BJ (cell line): Measurements from ENCODE around the gene UBE2N. TPM values are rescaled to one million over a fixed set of nuclear protein-coding genes. Genes with fewer than 3 reads are reported as not detected.

Source experiments
- CTCF ChIA-PET: fragments of 350-600 bp; formaldehyde crosslinking; extraction: SDS; loops from one replicate; lab custom pipeline; 2021; ENCODE audit warnings: antibody characterized with exemption, inconsistent platforms; lab: Yijun Ruan, JAX
- POLR2A ChIA-PET: fragments of 300-600 bp; sonication (Branson Sonifier 250); formaldehyde crosslinking; extraction: SDS; loops from one replicate; lab custom pipeline; 2021; ENCODE audit warnings: antibody characterized with exemption; lab: Charles Lee
- DNase-seq: peaks from one replicate; pipeline ENCODE4 v3.0.0-alpha.2; 2011; ENCODE audit warnings: low read depth
- H3K27me3 ChIP-seq: 2 replicates; pipeline ENCODE4 v1.6.0; 2011; ENCODE audit warnings: low read length; ENCODE audit not compliant: control insufficient read depth, insufficient read depth
- H3K36me3 ChIP-seq: 2 replicates; pipeline ENCODE4 v1.5.1; 2011; ENCODE audit warnings: low read length; ENCODE audit not compliant: control insufficient read depth, insufficient read depth
- H3K4me3 ChIP-seq: 2 replicates; pipeline ENCODE4 v1.5.1; 2011; ENCODE audit warnings: low read depth, mild to moderate bottlenecking, control low read depth, low read length
- CTCF ChIP-seq: IDR thresholded peaks from 2 replicates; pipeline ENCODE4 v1.5.1; 2011; ENCODE audit warnings: low read depth, mild to moderate bottlenecking, control low read depth, inconsistent platforms, low read length, moderate library complexity; ENCODE audit not compliant: insufficient read depth
- polyA plus RNA-seq: library from polyadenylated mRNA; depleted of rRNA; stranded (reverse); fragments of >200 nt; gene quantifications from 2 replicates; pipeline ENCODE4 v1.2.3, GENCODE V29; 2011

Gene UBE2N
- polyA plus RNA-seq, 1 experiment, result 182 TPM

DNA sequence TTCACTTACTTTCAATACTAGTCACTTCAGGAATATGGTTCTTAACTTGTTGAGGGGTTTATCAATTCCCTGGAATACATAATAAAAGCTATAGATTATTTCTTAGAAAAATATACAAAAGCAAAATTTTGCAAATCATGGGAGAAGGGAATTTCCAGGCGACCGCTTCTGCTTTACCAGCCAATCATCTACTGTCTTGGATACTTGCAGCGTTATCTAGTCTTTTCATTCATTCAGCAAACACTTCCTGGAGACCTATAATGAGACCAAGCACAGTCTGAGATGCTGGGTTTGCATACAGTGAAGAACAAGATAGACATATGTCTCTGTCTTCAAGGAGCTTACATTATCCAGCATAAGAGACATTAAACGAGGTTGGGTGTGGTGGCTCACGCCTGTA, 24.1 kb upstream of the UBE2N start:
- CTCF ChIA-PET, result no interaction called here
- no peak for TF ChIP-seq CTCF
- no peak for DNase-seq
- Histone ChIP-seq H3K36me3 (no peaks in the 10 kb centered on the region), H3K27me3 (no peaks in the 10 kb centered on the region), H3K4me3 (no peak overlapping the region)
- POLR2A ChIA-PET, result no interaction called here

DNA sequence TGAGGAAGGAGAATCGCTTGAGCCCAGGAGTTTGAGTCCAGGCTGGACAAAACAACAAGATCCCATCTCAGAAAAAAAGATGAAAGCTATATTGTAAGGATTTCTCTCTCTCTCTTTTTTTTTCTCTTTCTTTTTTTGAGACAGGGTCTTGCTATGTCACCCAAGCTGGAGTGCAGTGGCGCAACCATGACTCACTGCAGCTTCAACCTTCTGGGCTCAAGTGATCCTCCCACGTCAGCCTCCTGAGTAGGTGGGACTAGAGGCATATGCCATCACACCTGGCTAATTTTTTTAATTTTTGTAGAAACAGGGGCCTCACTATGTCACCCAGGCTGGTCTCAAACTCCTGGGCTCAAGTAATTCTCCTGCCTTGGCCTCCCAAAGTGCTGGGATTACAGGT, 19.8 kb upstream of the UBE2N start:
- POLR2A ChIA-PET, result no interaction called here

DNA sequence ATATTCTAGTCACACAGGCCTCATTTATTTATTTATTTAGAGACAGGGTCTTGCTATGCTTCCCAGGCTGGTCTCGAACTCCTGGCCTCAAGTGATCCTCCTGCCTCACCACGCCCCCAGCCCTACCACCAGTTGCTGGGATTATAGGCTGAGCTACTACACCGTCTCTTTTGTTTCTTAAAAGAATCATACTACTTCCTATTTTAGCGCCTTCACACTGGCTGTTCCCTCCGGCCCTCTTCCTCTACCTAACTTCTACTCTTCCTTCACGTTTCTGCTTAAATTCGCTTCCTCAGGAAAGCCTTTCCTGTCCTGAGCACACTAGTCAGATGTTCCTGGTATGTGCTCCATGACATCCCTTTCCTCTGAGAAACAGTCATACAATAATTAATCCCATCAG, 19.2 kb upstream of the UBE2N start:
- Histone ChIP-seq H3K36me3 (no peaks in the 10 kb centered on the region), H3K4me3 (no peak overlapping the region), H3K27me3 (no peaks in the 10 kb centered on the region)
- POLR2A ChIA-PET, result no interaction called here
- no peak for TF ChIP-seq CTCF
- no peak for DNase-seq
- CTCF ChIA-PET, result no interaction called here

More for the DNA sequence above, 19.8 kb upstream of the UBE2N start:
- Histone ChIP-seq H3K36me3 (no peaks in the 10 kb centered on the region), H3K27me3 (no peaks in the 10 kb centered on the region), H3K4me3 (no peak overlapping the region)
- DNase-seq, result no peak
- CTCF ChIA-PET, result no interaction called here
- no peak for TF ChIP-seq CTCF

DNA sequence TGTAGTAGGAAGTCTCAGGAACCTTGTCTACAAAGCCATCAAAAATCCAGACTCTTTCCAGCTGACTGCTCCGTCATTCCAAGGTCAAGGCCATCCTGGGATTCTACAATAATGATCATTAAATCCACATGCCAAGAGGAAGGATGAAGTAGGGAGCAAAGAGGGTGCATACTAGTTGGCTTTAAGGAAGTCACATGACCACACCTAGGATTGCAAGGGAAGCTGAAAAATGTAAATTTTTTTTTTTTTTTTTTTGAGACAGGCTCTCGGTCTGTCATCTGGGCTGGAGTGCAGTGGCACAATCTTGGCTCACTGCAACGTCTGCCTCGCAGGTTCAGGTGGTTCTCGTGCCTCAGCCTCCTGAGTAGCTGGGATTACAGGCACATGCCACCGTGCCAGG, 18.3 kb upstream of the UBE2N start:
- POLR2A ChIA-PET, result no interaction called here
- CTCF ChIA-PET, result no interaction called here
- H3K27me3 ChIP-seq, result no peaks in the 10 kb centered on the region
- H3K4me3 ChIP-seq, result no peak overlapping the region
- DNase-seq, result no peak
- TF ChIP-seq CTCF, result no peak
- no peaks in the 10 kb centered on the region for H3K36me3 ChIP-seq

GRCh38 chr12:93459097-93459496, 17.4 kb upstream of the UBE2N start:
- CTCF ChIA-PET, result no interaction called here
- no peak for DNase-seq
- no peak overlapping the region for H3K4me3 ChIP-seq
- H3K36me3 ChIP-seq, result no peaks in the 10 kb centered on the region
- H3K27me3 ChIP-seq, result no peaks in the 10 kb centered on the region
- no peak for TF ChIP-seq CTCF
- POLR2A ChIA-PET, result no interaction called here
